Stimulated activated CD8-positive, alpha-beta memory T cell treated with anti-CD3 and anti-CD28 coated beads, Interleukin-4, amount 100 ng/mL, for 4 hours (primary cell): ENCODE measurements around the gene SMIM24.

Experiments
- DNase-seq, 2 donors: peaks; one replicate each; pipeline ENCODE4 v3.0.0-alpha.2; 2020; ENCODE audit warnings: low read depth in 2 of 2, low spot score in 1 of 2

SMIM24 gene

DNA sequence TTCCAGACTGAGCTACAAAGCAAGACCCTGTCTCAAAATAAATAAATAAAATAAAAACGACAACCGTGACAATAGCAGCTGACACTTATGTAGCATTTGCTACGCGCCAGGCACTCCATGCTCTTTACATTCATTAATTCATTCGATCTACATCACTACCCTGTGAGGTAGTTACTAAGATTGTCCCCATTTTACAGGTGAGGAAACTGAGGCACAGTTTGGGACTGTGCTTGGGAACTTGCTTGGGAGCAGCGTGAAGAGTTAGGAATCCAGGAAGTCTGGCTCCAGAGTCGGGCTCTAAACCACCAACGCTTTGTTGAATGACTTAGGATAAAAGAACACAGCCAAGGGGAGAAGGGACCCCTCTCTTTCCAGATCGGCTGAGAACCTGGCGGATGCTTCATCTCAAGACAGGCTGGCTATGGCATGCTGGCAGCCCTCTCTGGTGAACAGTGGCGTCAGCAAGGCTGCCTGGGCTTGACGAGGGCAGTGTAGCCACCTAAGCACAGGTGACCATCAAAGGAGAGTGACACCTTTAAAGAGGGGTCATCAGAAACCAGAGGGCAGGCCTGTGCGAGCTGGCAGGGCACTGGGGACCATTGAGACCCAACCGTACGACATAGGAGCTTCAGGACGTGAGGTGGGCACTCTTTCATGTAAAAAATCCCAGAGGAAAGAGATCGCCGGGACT lies 19.6 kb upstream of the SMIM24 start:
- DNase-seq = no peak

- no peak for DNase-seq
These were observed 17.6 kb upstream of the SMIM24 start for GRCh38 chr19:3497757-3498520.

- no peak for DNase-seq
These were observed 16.3 kb upstream of the SMIM24 start for GRCh38 chr19:3496392-3497273.

- DNase-seq = no peak
These were observed 14.2 kb upstream of the SMIM24 start for GRCh38 chr19:3494559-3494958.

- no peak for DNase-seq
These were observed 13.7 kb upstream of the SMIM24 start for GRCh38 chr19:3494051-3494450.

DNA sequence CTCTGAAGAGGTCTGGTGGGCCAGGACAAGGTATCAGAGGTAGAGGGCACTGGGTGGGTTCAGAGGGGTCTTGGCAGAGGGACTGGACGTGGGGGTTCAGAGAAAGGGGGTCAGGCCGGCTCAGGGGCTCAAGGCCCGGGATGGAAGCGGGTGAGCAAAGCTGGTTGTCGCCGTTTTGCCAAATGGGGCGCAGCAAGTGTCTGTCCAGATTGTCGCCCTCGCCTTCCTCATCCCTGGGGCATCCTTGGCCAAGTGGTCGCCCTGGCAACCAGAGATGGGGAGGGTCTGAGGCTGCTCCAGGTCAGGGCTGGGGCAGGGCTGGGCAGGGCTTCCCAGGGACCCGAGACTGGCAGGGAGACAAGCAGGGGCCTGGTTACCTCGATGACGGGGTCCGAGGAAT lies 13.3 kb upstream of the SMIM24 start:
- no peak for DNase-seq

GRCh38 chr19:3492919-3493318 lies 12.6 kb upstream of the SMIM24 start:
- no peak for DNase-seq

DNA sequence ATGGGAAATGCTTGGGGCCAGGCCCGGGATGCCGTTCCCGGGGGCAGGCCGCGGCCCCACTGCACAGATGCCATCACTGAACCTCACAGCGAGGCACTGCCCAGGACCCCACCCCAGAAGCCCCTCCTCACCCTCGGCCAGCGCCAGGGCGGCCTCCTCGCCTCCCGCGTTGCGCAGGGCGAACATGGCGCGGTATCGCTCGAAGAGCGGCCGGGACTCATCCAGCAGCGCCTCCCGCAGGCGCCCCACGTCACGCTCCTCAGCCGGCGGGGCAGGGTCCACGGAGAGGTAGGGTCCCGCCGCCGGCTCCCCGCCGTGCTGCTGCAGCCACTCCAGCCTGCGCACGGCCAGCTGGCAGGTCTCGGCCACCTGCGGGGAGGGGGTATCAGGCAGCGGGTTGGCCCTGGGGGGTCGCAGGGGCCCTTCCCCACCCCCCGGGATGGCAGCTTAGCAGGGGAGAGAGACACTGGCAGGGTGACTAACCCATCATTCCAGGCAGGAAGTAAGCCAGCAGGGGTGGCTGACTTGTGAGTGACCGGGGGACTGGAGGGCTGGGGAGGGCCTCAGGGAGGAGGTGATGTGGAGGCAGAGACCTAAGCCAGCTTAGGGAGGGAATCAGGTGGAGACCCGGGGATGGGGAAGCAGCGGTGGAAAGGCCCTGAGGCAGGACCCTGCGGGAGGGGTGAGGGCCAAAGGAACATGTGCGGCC lies 12.0 kb upstream of the SMIM24 start:
- no peak for DNase-seq

GRCh38 chr19:3491396-3492119 lies 11.2 kb upstream of the SMIM24 start:
- no peak for DNase-seq

GRCh38 chr19:3483226-3483628 lies 2.9 kb upstream of the SMIM24 start, which contains the start of gene SMIM44:
SMIM44 (minus strand) TSS chr19:3483441; CDS start chr19:3483403, 38 bp downstream.
- no peak for DNase-seq

- DNase-seq = no peak
These were observed 2.3 kb upstream of the SMIM24 start for GRCh38 chr19:3482507-3483225.

- no peak for DNase-seq
These were observed 1.1 kb upstream of the SMIM24 start for GRCh38 chr19:3481241-3482090.

DNA sequence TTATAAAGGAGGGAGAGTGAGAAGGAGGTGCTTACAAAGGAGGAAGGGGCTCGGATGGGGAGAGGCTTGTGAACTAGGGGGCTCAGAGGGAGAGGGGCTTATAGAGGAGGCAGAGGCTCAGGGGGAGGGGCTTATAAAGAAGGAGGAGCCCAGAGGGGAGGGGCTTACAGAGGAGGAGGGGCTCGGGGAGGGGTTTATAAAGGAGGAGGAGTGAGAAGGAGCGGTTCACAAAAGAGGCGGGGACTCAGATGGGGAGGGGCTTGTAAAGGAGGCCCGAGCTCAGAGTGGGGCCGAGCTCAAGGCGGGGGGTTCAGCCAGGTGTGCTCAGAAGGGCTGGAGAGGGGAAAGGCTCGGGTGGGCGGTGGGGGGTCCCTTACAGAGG lies 500 bp downstream of the SMIM24 start:
- no peak for DNase-seq

- DNase-seq = no peak
These were observed 1.0 kb downstream of the SMIM24 start for GRCh38 chr19:3479177-3479833.

GRCh38 chr19:3478409-3479176 lies 1.7 kb downstream of the SMIM24 start:
- no peak for DNase-seq

DNA sequence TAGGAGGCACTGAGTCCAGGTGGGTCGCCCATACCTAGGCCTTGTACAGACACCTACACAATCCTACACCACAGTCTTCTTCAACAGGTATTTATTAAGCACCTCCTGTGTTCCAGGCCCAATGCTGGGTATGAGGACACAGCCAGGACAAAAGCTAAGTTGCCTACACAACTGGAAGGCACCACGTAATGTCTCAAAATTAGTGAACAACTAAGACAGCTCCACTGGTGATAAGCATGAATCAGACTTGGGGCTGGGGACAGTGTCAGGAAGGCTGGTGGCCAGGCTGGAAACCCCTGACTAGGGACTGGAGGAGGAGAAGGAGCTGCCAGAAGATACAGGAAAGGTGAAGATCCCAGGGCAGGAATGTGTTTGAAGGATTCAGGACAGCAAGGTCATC lies 2.4 kb downstream of the SMIM24 start:
- no peak for DNase-seq

- DNase-seq = no peak
These were observed 2.8 kb downstream of the SMIM24 start for GRCh38 chr19:3477506-3477905.

- DNase-seq = no peak
These were observed 3.5 kb downstream of the SMIM24 start for GRCh38 chr19:3476830-3477229.
